Suprapubic skin (tissue), 4 donors: ENCODE measurements around the gene TSPY9. TPM values are rescaled to one million over a fixed set of nuclear protein-coding genes. Genes with fewer than 3 reads are reported as not detected.
"Not testable (repeated sequence)": the region's sequence is repeated elsewhere in the genome, so short reads cannot be mapped to it uniquely, and the experiment has no call there.

ENCODE experiments used
- DNase-seq, 2 donors: peaks; one replicate each; pipeline ENCODE4 v3.0.0-alpha.2; 2019; ENCODE audit warnings: low spot score in 2 of 2
- H3K27ac ChIP-seq: fragments of 200-600 bp; sonication (generic); one replicate; pipeline ENCODE4 v1.5.1; 2019
- H3K27me3 ChIP-seq: fragments of 200-600 bp; sonication (generic); one replicate; pipeline ENCODE4 v1.5.1; 2019
- H3K36me3 ChIP-seq: fragments of 200-600 bp; sonication (generic); one replicate; pipeline ENCODE4 v1.5.1; 2019
- H3K4me1 ChIP-seq: fragments of 200-600 bp; sonication (generic); one replicate; pipeline ENCODE4 v1.5.1; 2019
- H3K4me3 ChIP-seq: fragments of 200-600 bp; sonication (generic); one replicate; pipeline ENCODE4 v1.5.1; 2019; ENCODE audit warnings: mild to moderate bottlenecking
- H3K9me3 ChIP-seq: fragments of 200-600 bp; sonication (generic); one replicate; pipeline ENCODE4 v1.5.1; 2019
- WGBS: methylation state at CpG from one replicate; pipeline ENCODE4 v1.1.5; 2018; 5-methylcytosine and 5-hydroxymethylcytosine counted together
- total RNA-seq, 4 donors: library from RNA; depleted of rRNA; stranded (reverse); fragments of >200 nt; gene quantifications; one replicate each; pipeline ENCODE4 v1.1.0, GENCODE V29; 2016

Gene TSPY9, protein sequence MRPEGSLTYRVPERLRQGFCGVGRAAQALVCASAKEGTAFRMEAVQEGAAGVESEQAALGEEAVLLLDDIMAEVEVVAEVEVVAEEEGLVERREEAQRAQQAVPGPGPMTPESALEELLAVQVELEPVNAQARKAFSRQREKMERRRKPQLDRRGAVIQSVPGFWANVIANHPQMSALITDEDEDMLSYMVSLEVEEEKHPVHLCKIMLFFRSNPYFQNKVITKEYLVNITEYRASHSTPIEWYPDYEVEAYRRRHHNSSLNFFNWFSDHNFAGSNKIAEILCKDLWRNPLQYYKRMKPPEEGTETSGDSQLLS
- total RNA-seq, result not detected

DNA sequence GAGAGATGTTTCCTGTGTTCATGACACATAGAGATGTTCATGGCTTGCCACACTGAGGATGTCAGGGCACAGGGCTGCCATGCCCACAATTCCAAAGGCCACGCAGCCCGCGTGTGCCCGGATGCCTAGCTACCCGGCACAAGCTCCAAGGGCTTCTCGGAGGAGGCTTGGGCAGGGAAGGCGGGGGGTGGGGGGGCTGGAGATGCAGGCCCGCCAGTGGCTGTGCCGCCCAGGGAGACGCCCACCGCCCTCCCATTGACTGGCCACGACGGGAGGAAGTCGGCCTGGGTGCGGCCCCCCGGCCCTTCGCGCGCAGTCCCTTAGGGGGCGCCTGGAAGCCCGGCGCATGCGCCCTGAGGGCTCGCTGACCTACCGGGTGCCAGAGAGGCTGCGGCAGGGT is at the start of gene TSPY9:
Gene TSPY9 (plus strand): TSS at position 301 of the 400 bp plus-strand sequence. CDS start 46 bp downstream, at position 347.
- H3K9me3 ChIP-seq, DNase-seq, H3K27ac ChIP-seq, H3K4me1 ChIP-seq, H3K36me3 ChIP-seq, H3K4me3 ChIP-seq, H3K27me3 ChIP-seq: not testable (repeated sequence)
- WGBS, result no CpG with 5 or more reads among the region's 26 CpGs

DNA sequence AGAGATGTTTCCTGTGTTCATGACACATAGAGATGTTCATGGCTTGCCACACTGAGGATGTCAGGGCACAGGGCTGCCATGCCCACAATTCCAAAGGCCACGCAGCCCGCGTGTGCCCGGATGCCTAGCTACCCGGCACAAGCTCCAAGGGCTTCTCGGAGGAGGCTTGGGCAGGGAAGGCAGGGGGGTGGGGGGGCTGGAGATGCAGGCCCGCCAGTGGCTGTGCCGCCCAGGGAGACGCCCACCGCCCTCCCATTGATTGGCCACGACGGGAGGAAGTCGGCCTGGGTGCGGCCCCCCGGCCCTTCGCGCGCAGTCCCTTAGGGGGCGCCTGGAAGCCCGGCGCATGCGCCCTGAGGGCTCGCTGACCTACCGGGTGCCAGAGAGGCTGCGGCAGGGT is 20.4 kb upstream of the TSPY9 start, which contains the start of gene TSPY1:
Gene TSPY1 (plus strand): TSS at position 301 of the 400 bp plus-strand sequence. CDS start 46 bp downstream, at position 347.
- not testable (repeated sequence) for H3K9me3 ChIP-seq, DNase-seq, H3K4me1 ChIP-seq, H3K27me3 ChIP-seq, H3K4me3 ChIP-seq, H3K27ac ChIP-seq, H3K36me3 ChIP-seq
- WGBS, result no CpG with 5 or more reads among the region's 25 CpGs

DNA sequence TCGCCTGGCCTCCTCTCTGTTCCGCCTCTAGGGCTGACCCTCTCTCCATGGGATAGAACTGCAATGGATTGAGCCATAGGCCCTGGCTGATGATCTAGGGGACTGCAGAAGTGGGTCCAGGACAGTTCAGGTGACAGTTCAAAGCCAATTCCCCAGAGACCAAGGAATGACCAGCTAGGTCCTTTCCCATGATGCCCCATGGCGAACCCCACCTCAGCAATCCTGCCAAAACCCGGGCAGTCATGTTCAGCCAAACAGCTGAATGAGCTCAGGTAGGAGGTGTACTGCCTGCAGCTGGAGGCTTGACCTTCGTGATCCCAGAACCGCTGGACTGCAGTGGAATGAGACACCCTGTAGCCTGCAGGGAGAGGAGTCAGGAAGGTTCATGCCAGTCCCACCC is 17.3 kb downstream of the TSPY9 start:
- H3K27me3 ChIP-seq, H3K4me1 ChIP-seq, H3K27ac ChIP-seq, H3K36me3 ChIP-seq, H3K9me3 ChIP-seq, H3K4me3 ChIP-seq: not testable (repeated sequence)
- WGBS, result no CpG with 5 or more reads among the region's 6 CpGs
- peak in 1 of 2 donors; percentile 62 for DNase-seq

DNA sequence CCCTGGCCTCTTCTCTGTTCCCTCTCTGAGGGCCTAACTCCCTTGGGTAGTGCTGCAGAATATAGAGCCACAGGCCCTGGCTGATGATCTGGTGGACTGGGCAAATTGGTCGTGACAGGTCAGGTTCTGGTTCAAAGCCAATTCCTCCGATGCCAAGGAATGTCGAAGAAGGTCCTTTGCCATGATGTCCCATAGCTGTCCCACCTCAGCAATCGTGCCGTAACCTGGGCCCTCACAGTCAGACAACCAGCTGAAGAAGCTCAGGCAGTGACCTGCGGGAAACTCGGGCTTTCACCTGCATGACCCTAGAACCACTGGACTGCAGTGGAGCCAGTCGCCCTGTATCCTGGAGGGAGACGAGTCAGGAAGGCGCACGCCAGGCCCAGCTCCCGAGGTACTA is 29.2 kb downstream of the TSPY9 start:
- H3K9me3 ChIP-seq, H3K36me3 ChIP-seq, H3K4me1 ChIP-seq, H3K27me3 ChIP-seq, H3K27ac ChIP-seq, H3K4me3 ChIP-seq: not testable (repeated sequence)
- no CpG with 5 or more reads among the region's 12 CpGs for WGBS
- peak in 1 of 2 donors; percentile 68 for DNase-seq

DNA sequence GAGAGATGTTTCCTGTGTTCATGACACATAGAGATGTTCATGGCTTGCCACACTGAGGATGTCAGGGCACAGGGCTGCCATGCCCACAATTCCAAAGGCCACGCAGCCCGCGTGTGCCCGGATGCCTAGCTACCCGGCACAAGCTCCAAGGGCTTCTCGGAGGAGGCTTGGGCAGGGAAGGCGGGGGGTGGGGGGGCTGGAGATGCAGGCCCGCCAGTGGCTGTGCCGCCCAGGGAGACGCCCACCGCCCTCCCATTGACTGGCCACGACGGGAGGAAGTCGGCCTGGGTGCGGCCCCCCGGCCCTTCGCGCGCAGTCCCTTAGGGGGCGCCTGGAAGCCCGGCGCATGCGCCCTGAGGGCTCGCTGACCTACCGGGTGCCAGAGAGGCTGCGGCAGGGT is 40.5 kb downstream of the TSPY9 start, which contains the start of gene TSPY10:
Gene TSPY10 (plus strand): TSS at position 301 of the 400 bp plus-strand sequence. CDS start 46 bp downstream, at position 347.
- not testable (repeated sequence) for H3K4me3 ChIP-seq, H3K9me3 ChIP-seq, H3K4me1 ChIP-seq, H3K27me3 ChIP-seq, H3K27ac ChIP-seq, DNase-seq, H3K36me3 ChIP-seq
- WGBS, result no CpG with 5 or more reads among the region's 26 CpGs

Other genes starting within 250 kb of the TSPY9 start
- not detected for gene TSPY4, start 149.8 kb upstream of the TSPY9 start, total RNA-seq
- not detected for gene TSPY8, start 129.5 kb upstream of the TSPY9 start, total RNA-seq
- gene TSPY3, start 88.8 kb upstream of the TSPY9 start, total RNA-seq, result not detected
- not detected for gene TSPY1, start 20.3 kb upstream of the TSPY9 start, total RNA-seq
- gene TSPY10, start 40.6 kb downstream of the TSPY9 start, total RNA-seq, result not detected